DND-41 (cell line): ENCODE results near the gene PCDHA12.

Experiments used
- EZH2 ChIP-seq: IDR thresholded peaks from 3 replicates; pipeline ENCODE4 v1.6.1; 2012; ENCODE audit warnings: borderline replicate concordance, low read depth, mild to moderate bottlenecking, moderate library complexity, low read length, inconsistent platforms; ENCODE audit not compliant: severe bottlenecking
- TF ChIP-seq, protein P1 (sequence below): IDR thresholded peaks from 2 replicates; pipeline ENCODE4 v1.5.1; 2012; ENCODE audit warnings: borderline replicate concordance, low read length, moderate library complexity, mild to moderate bottlenecking; ENCODE audit not compliant: poor library complexity, severe bottlenecking; ENCODE audit errors: extremely low read depth

DNA sequence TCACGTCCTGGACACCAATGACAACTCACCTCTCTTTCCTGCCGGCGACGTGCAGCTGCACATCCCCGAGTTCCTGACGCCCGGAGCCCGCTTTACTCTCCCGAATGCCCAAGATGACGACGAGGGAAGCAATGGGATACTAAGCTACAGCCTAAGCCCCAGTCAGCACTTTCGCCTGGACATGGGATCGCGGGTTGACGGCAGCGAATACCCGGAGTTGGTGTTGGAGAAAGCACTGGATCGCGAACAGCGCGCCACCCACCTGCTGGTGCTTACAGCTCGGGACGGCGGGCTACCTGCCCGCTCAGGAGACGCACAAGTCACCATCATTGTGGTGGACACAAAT, 52.1 kb downstream of the PCDHA12 start:
- TF ChIP-seq, protein P1, sequence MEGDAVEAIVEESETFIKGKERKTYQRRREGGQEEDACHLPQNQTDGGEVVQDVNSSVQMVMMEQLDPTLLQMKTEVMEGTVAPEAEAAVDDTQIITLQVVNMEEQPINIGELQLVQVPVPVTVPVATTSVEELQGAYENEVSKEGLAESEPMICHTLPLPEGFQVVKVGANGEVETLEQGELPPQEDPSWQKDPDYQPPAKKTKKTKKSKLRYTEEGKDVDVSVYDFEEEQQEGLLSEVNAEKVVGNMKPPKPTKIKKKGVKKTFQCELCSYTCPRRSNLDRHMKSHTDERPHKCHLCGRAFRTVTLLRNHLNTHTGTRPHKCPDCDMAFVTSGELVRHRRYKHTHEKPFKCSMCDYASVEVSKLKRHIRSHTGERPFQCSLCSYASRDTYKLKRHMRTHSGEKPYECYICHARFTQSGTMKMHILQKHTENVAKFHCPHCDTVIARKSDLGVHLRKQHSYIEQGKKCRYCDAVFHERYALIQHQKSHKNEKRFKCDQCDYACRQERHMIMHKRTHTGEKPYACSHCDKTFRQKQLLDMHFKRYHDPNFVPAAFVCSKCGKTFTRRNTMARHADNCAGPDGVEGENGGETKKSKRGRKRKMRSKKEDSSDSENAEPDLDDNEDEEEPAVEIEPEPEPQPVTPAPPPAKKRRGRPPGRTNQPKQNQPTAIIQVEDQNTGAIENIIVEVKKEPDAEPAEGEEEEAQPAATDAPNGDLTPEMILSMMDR, result no peak
- no peak for TF ChIP-seq EZH2
